H9 (cell line): ENCODE results near the gene FHIT. TPM values are rescaled to one million over a fixed set of nuclear protein-coding genes. Genes with fewer than 3 reads are reported as not detected.

Experiments used
- DNase-seq: peaks from one replicate; pipeline ENCODE4 v3.0.0-alpha.2; 2017
- H2AFZ ChIP-seq: one replicate; pipeline ENCODE4 v1.6.1; 2013; ENCODE audit warnings: mild to moderate bottlenecking, low read length, control low read depth, moderate library complexity
- H2AK5ac ChIP-seq: 2 replicates; pipeline ENCODE4 v1.6.1; 2013; ENCODE audit warnings: low read length, control low read depth, mixed read lengths; ENCODE audit not compliant: insufficient read length
- H2BK120ac ChIP-seq: one replicate; pipeline ENCODE4 v1.6.1; 2013; ENCODE audit warnings: low read depth, mild to moderate bottlenecking, low read length, control low read depth, inconsistent platforms; ENCODE audit not compliant: poor library complexity, severe bottlenecking
- H2BK12ac ChIP-seq: 2 replicates; pipeline ENCODE4 v1.6.1; 2013; ENCODE audit warnings: low read length, control low read depth, mixed read lengths, low read depth; ENCODE audit not compliant: insufficient read length
- H2BK15ac ChIP-seq: 2 replicates; pipeline ENCODE4 v1.6.1; 2013; ENCODE audit warnings: low read depth, low read length, control low read depth
- H2BK20ac ChIP-seq: one replicate; pipeline ENCODE4 v1.6.1; 2013; ENCODE audit warnings: low read depth, mild to moderate bottlenecking, low read length, control low read depth, inconsistent platforms; ENCODE audit not compliant: poor library complexity, severe bottlenecking
- H2BK5ac ChIP-seq: 2 replicates; pipeline ENCODE4 v1.6.1; 2013; ENCODE audit warnings: low read length, control low read depth, mixed read lengths; ENCODE audit not compliant: insufficient read length
- H3K14ac ChIP-seq: 2 replicates; pipeline ENCODE4 v1.6.1; 2013; ENCODE audit warnings: low read length, control low read depth; ENCODE audit not compliant: insufficient read depth
- H3K18ac ChIP-seq: 2 replicates; pipeline ENCODE4 v1.6.1; 2013; ENCODE audit warnings: low read depth, mild to moderate bottlenecking, mixed read lengths, low read length, control low read depth; ENCODE audit not compliant: insufficient read length
- H3K23ac ChIP-seq: 2 replicates; pipeline ENCODE4 v1.6.1; 2013; ENCODE audit warnings: low read length, control low read depth, mixed read lengths, low read depth; ENCODE audit not compliant: insufficient read length
- H3K23me2 ChIP-seq: 2 replicates; pipeline ENCODE4 v1.6.1; 2013; ENCODE audit warnings: low read depth, mild to moderate bottlenecking, mixed read lengths, low read length, control low read depth; ENCODE audit not compliant: insufficient read length, poor library complexity, severe bottlenecking
- H3K27ac ChIP-seq: 2 replicates; pipeline ENCODE4 v1.5.1; 2013; ENCODE audit warnings: low read length, control low read depth, mixed read lengths, low read depth; ENCODE audit not compliant: insufficient read length
- H3K27me3 ChIP-seq: 2 replicates; pipeline ENCODE4 v1.6.1; 2013; ENCODE audit warnings: low read length, control low read depth, inconsistent platforms; ENCODE audit not compliant: insufficient read depth
- H3K4ac ChIP-seq: 2 replicates; pipeline ENCODE4 v1.6.1; 2013; ENCODE audit warnings: low read depth, mild to moderate bottlenecking, control low read depth, inconsistent platforms, low read length, moderate library complexity
- H3K4me1 ChIP-seq: 2 replicates; pipeline ENCODE4 v1.6.1; 2013; ENCODE audit warnings: low read length, control low read depth, inconsistent platforms; ENCODE audit not compliant: insufficient read depth
- H3K4me2 ChIP-seq: 2 replicates; pipeline ENCODE4 v1.6.1; 2013; ENCODE audit warnings: low read length, control low read depth, mixed read lengths; ENCODE audit not compliant: insufficient read length, insufficient read depth
- H3K56ac ChIP-seq: 2 replicates; pipeline ENCODE4 v1.6.1; 2013; ENCODE audit warnings: low read depth, mild to moderate bottlenecking, mixed read lengths, low read length, control low read depth; ENCODE audit not compliant: insufficient read length
- H3K79me1 ChIP-seq: 2 replicates; pipeline ENCODE4 v1.6.1; 2013; ENCODE audit warnings: low read depth, mild to moderate bottlenecking, moderate library complexity, low read length, control low read depth, inconsistent platforms; ENCODE audit not compliant: insufficient read depth, poor library complexity, severe bottlenecking
- H3K79me2 ChIP-seq: 2 replicates; pipeline ENCODE4 v1.6.1; 2013; ENCODE audit warnings: low read length, control low read depth, inconsistent platforms; ENCODE audit not compliant: insufficient read depth
- H3K9ac ChIP-seq: 2 replicates; pipeline ENCODE4 v1.6.1; 2013; ENCODE audit warnings: low read length, control low read depth, mixed read lengths; ENCODE audit not compliant: insufficient read length; ENCODE audit errors: extremely low read depth
- H3K9me3 ChIP-seq: one replicate; pipeline ENCODE4 v1.6.1; 2013; ENCODE audit warnings: low read depth, low read length, inconsistent platforms; ENCODE audit not compliant: control insufficient read depth
- H3T11ph ChIP-seq: one replicate; pipeline ENCODE4 v1.6.1; 2013; ENCODE audit warnings: mild to moderate bottlenecking, low read length, control low read depth, inconsistent platforms
- H4K20me1 ChIP-seq: one replicate; pipeline ENCODE4 v1.6.1; 2013; ENCODE audit not compliant: control insufficient read depth, insufficient read length, insufficient read depth
- H4K5ac ChIP-seq: 2 replicates; pipeline ENCODE4 v1.6.1; 2013; ENCODE audit warnings: low read depth, mild to moderate bottlenecking, mixed read lengths, low read length, control low read depth; ENCODE audit not compliant: insufficient read length
- H4K8ac ChIP-seq: replicated peaks from 2 replicates; pipeline ENCODE4 v1.6.1; 2013; ENCODE audit warnings: low read length, control low read depth, mixed read lengths, low read depth; ENCODE audit not compliant: insufficient read length
- H4K91ac ChIP-seq: 2 replicates; pipeline ENCODE4 v1.6.1; 2013; ENCODE audit warnings: low read depth, mild to moderate bottlenecking, moderate library complexity, mixed read lengths, low read length, control low read depth; ENCODE audit not compliant: insufficient read length
- H3K27ac Mint-ChIP-seq, 3 experiments: 2 replicates in 2 of 3; 3 replicates in 1 of 3; pipeline ENCODE4 v1.8.0; 2020 to 2021; ENCODE audit warnings: mixed read lengths in 3 of 3, mild to moderate bottlenecking in 1 of 3, moderate library complexity in 1 of 3
- H3K27me3 Mint-ChIP-seq: 2 replicates; pipeline ENCODE4 v1.8.0; 2021; ENCODE audit warnings: low read depth, mild to moderate bottlenecking, moderate library complexity, mixed read lengths
- H3K36me3 Mint-ChIP-seq, 3 experiments: 2 replicates in 2 of 3; 3 replicates in 1 of 3; pipeline ENCODE4 v1.8.0; 2020 to 2021; ENCODE audit warnings: low read depth in 3 of 3, mixed read lengths in 3 of 3; ENCODE audit not compliant: insufficient read depth in 1 of 3
- H3K4me1 Mint-ChIP-seq, 2 experiments: 2 replicates each; pipeline ENCODE4 v1.8.0; 2020; ENCODE audit warnings: mixed read lengths in 2 of 2
- H3K4me3 Mint-ChIP-seq, 2 experiments: 2 replicates in 1 of 2; 3 replicates in 1 of 2; pipeline ENCODE4 v1.8.0; 2020 to 2021; ENCODE audit warnings: mild to moderate bottlenecking in 2 of 2, mixed read lengths in 2 of 2, moderate library complexity in 1 of 2
- H3K9me3 Mint-ChIP-seq, 2 experiments: 2 replicates in 1 of 2; 3 replicates in 1 of 2; pipeline ENCODE4 v1.8.0; 2020; ENCODE audit warnings: mild to moderate bottlenecking in 2 of 2, mixed read lengths in 2 of 2, moderate library complexity in 1 of 2
- CTCF ChIP-seq: fragments of 200-600 bp; sonication (generic); conservative IDR thresholded peaks from 3 replicates; pipeline ENCODE4 v1.8.0; 2021; ENCODE audit warnings: antibody characterized with exemption, mild to moderate bottlenecking
- WGBS: extraction: QIAGEN DNeasy Blood & Tissue Kit; methylation state at CpG from one replicate; pipeline ENCODE4 v1.1.7; 2013; ENCODE audit warnings: missing lambda C conversion rate, low lambda C conversion rate, mixed read lengths; ENCODE audit not compliant: insufficient read length; ENCODE audit errors: extremely low coverage; 5-methylcytosine and 5-hydroxymethylcytosine counted together
- total RNA-seq: library from RNA; stranded (reverse); gene quantifications from 2 replicates; pipeline ENCODE4 v1.2.1, GENCODE V29; 2021

The FHIT gene
- total RNA-seq, 1 experiment from 2014 or later, result 3.0 TPM

DNA sequence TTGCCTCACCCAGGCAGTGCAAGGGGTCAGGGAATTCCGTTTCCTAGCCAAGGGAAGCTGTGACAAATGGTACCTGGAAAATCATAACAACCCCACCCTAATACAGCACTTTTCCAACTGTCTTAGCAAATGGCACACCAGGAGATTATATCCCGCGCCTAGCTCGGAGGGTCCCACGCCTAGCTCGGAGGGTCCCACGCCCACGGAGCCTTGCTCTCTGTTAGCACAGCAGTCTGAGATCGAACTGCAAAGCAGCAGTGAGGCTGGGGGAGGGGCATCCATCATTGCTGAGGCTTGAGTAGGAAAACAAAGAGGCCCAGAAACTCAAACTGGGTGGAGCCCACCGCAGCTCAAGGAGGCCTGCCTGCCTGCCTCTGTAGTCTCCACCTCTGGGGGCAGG, 208.1 kb downstream of the FHIT start:
- H3K9ac ChIP-seq, result no peak overlapping the region
- H3K4me1 Mint-ChIP-seq, result peaks cover 0 to 9% of the 10 kb centered on the region in 2 experiments; a peak in 1 of 4 replicates
- H2BK12ac ChIP-seq, result no peak overlapping the region
- no peak overlapping the region for H3K4ac ChIP-seq
- H2BK20ac ChIP-seq, result no peak overlapping the region
- H2AFZ ChIP-seq, result no peak overlapping the region
- peaks cover 15 to 46% (median 39%) of the 10 kb centered on the region in 3 experiments for H3K36me3 Mint-ChIP-seq
- H3K79me2 ChIP-seq, result no peaks in the 10 kb centered on the region
- H3K4me1 ChIP-seq, result no peaks in the 10 kb centered on the region
- no CpG with 5 or more reads among the region's 10 CpGs for WGBS
- no peak overlapping the region for H3K18ac ChIP-seq
- no peaks in the 10 kb centered on the region for H3K23me2 ChIP-seq
- H4K8ac ChIP-seq, result no peak overlapping the region
- DNase-seq, result no peak
- no peak for TF ChIP-seq CTCF
- no peak overlapping the region for H4K5ac ChIP-seq
- no peak overlapping the region for H2AK5ac ChIP-seq
- H3K14ac ChIP-seq, result no peak overlapping the region
- H4K91ac ChIP-seq, result no peak overlapping the region
- no peak overlapping the region for H3K4me2 ChIP-seq
- no peak overlapping the region for H3K27ac Mint-ChIP-seq
- peaks cover 19 to 47% of the 10 kb centered on the region in 2 experiments for H3K9me3 Mint-ChIP-seq
- H2BK15ac ChIP-seq, result no peak overlapping the region
- no peak overlapping the region for H3K27ac ChIP-seq
- no peak overlapping the region for H3K4me3 Mint-ChIP-seq
- H2BK5ac ChIP-seq, result no peak overlapping the region
- no peak overlapping the region for H3K23ac ChIP-seq
- no peaks in the 10 kb centered on the region for H3K27me3 Mint-ChIP-seq
- no peaks in the 10 kb centered on the region for H3K79me1 ChIP-seq
- no peaks in the 10 kb centered on the region for H4K20me1 ChIP-seq
- no peak overlapping the region for H2BK120ac ChIP-seq
- H3K27me3 ChIP-seq, result no peaks in the 10 kb centered on the region
- peaks cover 6% of the 10 kb centered on the region for H3K9me3 ChIP-seq
- no peak overlapping the region for H3T11ph ChIP-seq
- no peak overlapping the region for H3K56ac ChIP-seq
